ENCODE measurements around the gene PNPLA2. TPM values are rescaled to one million over a fixed set of nuclear protein-coding genes. Genes with fewer than 3 reads are reported as not detected.

Gene PNPLA2
- total RNA-seq, 1 experiment from 2014 or later = 66.5 TPM

- peak; percentile 94 for DNase-seq (ENCODE audit: low spot score)
- H3K36me3 Mint-ChIP-seq = no peaks in the 10 kb centered on the region
- H3K27ac Mint-ChIP-seq = no peak overlapping the region
- peak; percentile 58 for ATAC-seq
- peaks cover 33% of the 10 kb centered on the region for H3K27me3 Mint-ChIP-seq (ENCODE audit: low read depth)
- ChIA-PET POLR2A (interaction anchor here (1.1 to 4.7 kb wide), 7 partner anchors 11 to 215 kb away, joined by 3 to 38 read pairs (median 5); partner anchors contain the start of genes IRF7, PIDD1, PNPLA2 and RPLP2), CTCF (interaction anchor here (0.7 to 7.7 kb wide), 11 partner anchors 8 to 276 kb away, joined by 3 to 82 read pairs (median 8); partner anchors contain the start of genes PNPLA2, POLR2L and TSPAN4)
- H3K4me3 Mint-ChIP-seq = peak overlapping the region; percentile 76
- peaks cover 45% of the 10 kb centered on the region for H3K4me1 Mint-ChIP-seq
- no peaks in the 10 kb centered on the region for H3K9me3 Mint-ChIP-seq
- TF ChIP-seq ZNF425 (CRISPR knock-in tag; conservative IDR thresholded peaks at IDR 0.05) (no peak), ZNF232 (CRISPR knock-in tag; IDR thresholded peaks at IDR 0.05) (no peak), ZNF263 (CRISPR knock-in tag; IDR thresholded peaks at IDR 0.05; ENCODE audit: low read depth) (no peak), MXD4 (CRISPR knock-in tag; IDR thresholded peaks at IDR 0.05; ENCODE audit: borderline replicate concordance) (no peak), IRF1 (CRISPR knock-in tag; IDR thresholded peaks at IDR 0.05) (peak; percentile 54; the same call in 1 of the 2 replicates), GRHL2 (CRISPR knock-in tag; IDR thresholded peaks at IDR 0.05; ENCODE audit: insufficient replicate concordance, severe bottlenecking) (no peak), TCF7 (CRISPR knock-in tag; IDR thresholded peaks at IDR 0.05; ENCODE audit: low read depth) (no peak), FOXP4 (CRISPR knock-in tag; IDR thresholded peaks at IDR 0.05) (peak; percentile 67), ZNF532 (CRISPR knock-in tag; IDR thresholded peaks at IDR 0.05; ENCODE audit: borderline replicate concordance) (no peak), CTCF (IDR thresholded peaks at IDR 0.05) (no peak), AR (CRISPR knock-in tag; IDR thresholded peaks at IDR 0.05) (no peak), NFYB (CRISPR knock-in tag; conservative IDR thresholded peaks at IDR 0.05; ENCODE audit: low read depth) (peak; percentile 32; the same call in 1 of the 2 replicates)
- TF ChIP-seq, protein P1, sequence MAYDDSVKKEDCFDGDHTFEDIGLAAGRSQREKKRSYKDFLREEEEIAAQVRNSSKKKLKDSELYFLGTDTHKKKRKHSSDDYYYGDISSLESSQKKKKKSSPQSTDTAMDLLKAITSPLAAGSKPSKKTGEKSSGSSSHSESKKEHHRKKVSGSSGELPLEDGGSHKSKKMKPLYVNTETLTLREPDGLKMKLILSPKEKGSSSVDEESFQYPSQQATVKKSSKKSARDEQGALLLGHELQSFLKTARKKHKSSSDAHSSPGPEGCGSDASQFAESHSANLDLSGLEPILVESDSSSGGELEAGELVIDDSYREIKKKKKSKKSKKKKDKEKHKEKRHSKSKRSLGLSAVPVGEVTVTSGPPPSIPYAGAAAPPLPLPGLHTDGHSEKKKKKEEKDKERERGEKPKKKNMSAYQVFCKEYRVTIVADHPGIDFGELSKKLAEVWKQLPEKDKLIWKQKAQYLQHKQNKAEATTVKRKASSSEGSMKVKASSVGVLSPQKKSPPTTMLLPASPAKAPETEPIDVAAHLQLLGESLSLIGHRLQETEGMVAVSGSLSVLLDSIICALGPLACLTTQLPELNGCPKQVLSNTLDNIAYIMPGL (CRISPR knock-in tag; IDR thresholded peaks at IDR 0.05) = no peak
- TF ChIP-seq, protein P2, sequence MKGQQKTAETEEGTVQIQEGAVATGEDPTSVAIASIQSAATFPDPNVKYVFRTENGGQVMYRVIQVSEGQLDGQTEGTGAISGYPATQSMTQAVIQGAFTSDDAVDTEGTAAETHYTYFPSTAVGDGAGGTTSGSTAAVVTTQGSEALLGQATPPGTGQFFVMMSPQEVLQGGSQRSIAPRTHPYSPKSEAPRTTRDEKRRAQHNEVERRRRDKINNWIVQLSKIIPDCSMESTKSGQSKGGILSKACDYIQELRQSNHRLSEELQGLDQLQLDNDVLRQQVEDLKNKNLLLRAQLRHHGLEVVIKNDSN (CRISPR knock-in tag; IDR thresholded peaks at IDR 0.05) = peak; percentile 77; the same call in 1 of the 2 replicates
- TF ChIP-seq, protein P3, sequence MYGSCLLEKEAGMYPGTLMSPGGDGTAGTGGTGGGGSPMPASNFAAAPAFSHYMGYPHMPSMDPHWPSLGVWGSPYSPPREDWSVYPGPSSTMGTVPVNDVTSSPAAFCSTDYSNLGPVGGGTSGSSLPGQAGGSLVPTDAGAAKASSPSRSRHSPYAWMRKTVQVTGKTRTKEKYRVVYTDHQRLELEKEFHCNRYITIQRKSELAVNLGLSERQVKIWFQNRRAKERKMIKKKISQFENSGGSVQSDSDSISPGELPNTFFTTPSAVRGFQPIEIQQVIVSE (CRISPR knock-in tag; IDR thresholded peaks at IDR 0.05; ENCODE audit: borderline replicate concordance) = no peak
Measured at GRCh38 chr11:830295-831117, 11.8 kb downstream of the PNPLA2 start.
